ENCODE results near the gene RPL23. TPM values are rescaled to one million over a fixed set of nuclear protein-coding genes. Genes with fewer than 3 reads are reported as not detected.

Gene RPL23
- total RNA-seq, 2 donors from 2014 or later, result 845 to 956 TPM

DNA sequence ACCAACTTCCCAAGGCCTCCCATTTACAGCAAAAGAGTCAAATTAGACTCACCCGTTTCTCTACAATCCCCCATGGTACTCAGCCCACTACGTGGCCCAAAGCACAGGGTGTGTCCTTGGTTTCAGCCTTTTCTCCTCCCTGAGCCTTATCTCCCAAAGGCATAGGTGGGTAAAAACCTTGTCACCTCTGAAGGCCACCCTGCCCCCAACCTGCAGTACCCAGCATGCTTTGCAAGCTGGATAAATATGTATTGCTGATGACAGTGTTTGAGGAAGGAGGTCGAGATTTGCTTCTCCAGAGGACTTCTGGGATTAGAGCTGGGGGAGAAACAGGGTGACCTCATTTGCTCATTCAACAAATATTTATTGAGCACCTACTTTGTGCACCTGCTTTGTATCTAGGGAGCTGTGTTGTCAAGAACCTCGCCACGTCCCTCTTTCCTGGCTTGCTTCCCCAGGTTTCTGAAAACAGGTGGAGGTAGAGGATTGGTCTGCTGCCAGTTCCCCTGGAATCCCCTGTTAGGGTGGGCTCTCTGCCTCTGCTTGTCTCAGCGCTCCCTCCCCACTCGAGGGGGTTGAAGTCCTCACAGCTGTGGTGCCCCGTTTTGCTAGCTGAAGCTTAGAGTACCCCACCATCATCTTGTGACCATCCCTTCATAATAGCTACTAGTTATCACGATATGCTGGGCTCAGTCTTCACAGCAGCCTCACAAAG is 19.3 kb upstream of the RPL23 start:
- Histone ChIP-seq H3K9ac (ENCODE audit: low read depth in 2 of 2, low read length in 2 of 2) (peak overlapping the region; percentile 28 to 100), H3K4me1 (peaks cover 45% of the 10 kb centered on the region), H3K27ac (peak overlapping the region; percentile 100), H3K9me3 (no peaks in the 10 kb centered on the region), H3K27me3 (no peaks in the 10 kb centered on the region), H3K4me3 (peak overlapping the region; percentile 89), H3K36me3 (no peaks in the 10 kb centered on the region)
- TF ChIP-seq, protein P1, sequence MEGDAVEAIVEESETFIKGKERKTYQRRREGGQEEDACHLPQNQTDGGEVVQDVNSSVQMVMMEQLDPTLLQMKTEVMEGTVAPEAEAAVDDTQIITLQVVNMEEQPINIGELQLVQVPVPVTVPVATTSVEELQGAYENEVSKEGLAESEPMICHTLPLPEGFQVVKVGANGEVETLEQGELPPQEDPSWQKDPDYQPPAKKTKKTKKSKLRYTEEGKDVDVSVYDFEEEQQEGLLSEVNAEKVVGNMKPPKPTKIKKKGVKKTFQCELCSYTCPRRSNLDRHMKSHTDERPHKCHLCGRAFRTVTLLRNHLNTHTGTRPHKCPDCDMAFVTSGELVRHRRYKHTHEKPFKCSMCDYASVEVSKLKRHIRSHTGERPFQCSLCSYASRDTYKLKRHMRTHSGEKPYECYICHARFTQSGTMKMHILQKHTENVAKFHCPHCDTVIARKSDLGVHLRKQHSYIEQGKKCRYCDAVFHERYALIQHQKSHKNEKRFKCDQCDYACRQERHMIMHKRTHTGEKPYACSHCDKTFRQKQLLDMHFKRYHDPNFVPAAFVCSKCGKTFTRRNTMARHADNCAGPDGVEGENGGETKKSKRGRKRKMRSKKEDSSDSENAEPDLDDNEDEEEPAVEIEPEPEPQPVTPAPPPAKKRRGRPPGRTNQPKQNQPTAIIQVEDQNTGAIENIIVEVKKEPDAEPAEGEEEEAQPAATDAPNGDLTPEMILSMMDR (IDR thresholded peaks at IDR 0.05), result no peak
- intact Hi-C loops (cut with DNase I), result loop anchor here (10.0 kb wide), 1 partner anchor 102 kb away; no protein-coding TSS in a partner anchor
- peak; percentile 80 for DNase-seq

DNA sequence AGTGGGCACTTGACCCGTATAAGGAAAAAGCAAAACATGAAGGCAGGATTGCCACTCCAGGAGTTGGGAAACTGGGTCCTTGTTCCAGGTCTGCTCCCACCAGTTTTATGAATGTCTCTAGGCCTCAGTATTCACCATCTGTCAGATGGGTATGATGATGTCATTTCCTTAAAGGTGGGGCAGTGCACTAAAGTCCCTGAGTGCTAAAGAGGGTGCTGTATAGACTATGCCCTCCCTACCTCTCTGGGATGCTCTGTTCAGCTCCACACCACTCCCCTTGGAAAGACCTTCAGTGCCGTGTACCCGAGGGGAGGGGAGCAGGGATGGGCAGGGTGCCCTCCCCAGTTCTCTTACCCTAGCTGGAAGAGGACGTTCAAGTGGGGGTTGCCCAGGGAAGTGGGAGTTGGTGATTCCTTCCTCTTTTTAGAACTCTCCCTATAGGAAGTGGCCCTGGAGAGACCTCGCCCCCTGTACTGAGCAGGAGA is 18.5 kb upstream of the RPL23 start:
- Histone ChIP-seq H3K36me3 (no peaks in the 10 kb centered on the region), H3K27me3 (no peaks in the 10 kb centered on the region), H3K4me1 (peaks cover 40% of the 10 kb centered on the region), H3K9ac (ENCODE audit: low read depth in 2 of 2, low read length in 2 of 2) (peak overlapping the region; percentile 28 to 100), H3K9me3 (no peaks in the 10 kb centered on the region), H3K27ac (peak overlapping the region; percentile 100), H3K4me3 (peak overlapping the region; percentile 89)
- DNase-seq, result peak; percentile 40
- intact Hi-C loops (cut with DNase I), result loop anchor here (10.0 kb wide), 1 partner anchor 103 kb away; no protein-coding TSS in a partner anchor
- TF ChIP-seq, protein P1 (IDR thresholded peaks at IDR 0.05), result no peak

DNA sequence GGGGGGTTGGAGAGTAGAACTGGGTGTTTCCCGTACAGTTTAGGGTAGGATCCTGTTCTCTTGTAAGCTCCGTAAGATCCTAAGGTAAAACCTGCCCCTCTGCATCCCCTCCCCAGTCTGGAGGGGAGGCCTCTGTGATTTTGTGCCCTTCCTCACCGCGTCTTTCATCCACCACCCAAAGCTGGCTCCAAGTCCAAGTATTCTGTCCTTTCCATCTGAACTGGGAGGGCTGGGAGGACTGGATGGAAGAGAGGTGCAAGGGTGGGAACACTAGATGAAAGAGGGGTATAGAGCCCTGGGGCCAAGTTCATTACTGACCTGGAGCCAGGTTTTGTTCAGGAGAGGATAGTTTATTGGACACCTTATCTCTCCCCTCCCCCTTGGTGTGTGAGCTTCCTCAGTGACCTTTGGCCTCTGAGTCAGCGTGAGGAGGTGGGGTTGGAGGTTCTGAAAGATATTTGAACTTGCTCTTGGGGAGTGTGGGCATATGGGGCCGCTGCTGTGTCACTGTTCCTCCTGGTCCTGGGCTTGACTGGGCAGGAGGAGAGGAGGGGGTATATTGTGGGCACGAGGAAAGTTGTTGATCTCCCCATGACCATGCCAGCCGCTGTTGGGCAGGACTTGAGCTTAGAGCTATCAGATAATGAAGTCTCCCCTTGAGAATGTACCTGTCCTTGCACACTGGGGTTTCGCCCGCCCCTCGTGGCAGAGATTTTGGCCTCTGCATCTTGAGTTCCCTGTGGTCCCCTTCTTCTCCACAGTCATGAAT is 17.9 kb upstream of the RPL23 start:
- H3K27ac ChIP-seq, result peak overlapping the region; percentile 100
- no peaks in the 10 kb centered on the region for H3K27me3 ChIP-seq
- H3K36me3 ChIP-seq, result no peaks in the 10 kb centered on the region
- peaks cover 35% of the 10 kb centered on the region for H3K4me1 ChIP-seq
- no peaks in the 10 kb centered on the region for H3K9me3 ChIP-seq
- TF ChIP-seq, protein P1 (IDR thresholded peaks at IDR 0.05), result no peak
- peak; percentile 95 for DNase-seq
- H3K4me3 ChIP-seq, result peak overlapping the region; percentile 89
- peak overlapping the region; percentile 96 to 100 for H3K9ac ChIP-seq (ENCODE audit: low read depth in 2 of 2, low read length in 2 of 2)
- intact Hi-C loops (cut with DNase I), result loop anchor here (10.0 kb wide), 1 partner anchor 103 kb away; no protein-coding TSS in a partner anchor

GRCh38 chr17:38870259-38871165 is 17.0 kb upstream of the RPL23 start:
- H3K9me3 ChIP-seq, result no peaks in the 10 kb centered on the region
- H3K4me3 ChIP-seq, result peak overlapping the region; percentile 89
- H3K27me3 ChIP-seq, result no peaks in the 10 kb centered on the region
- TF ChIP-seq, protein P1 (IDR thresholded peaks at IDR 0.05), result no peak
- intact Hi-C loops (cut with DNase I), result loop anchor here (10.0 kb wide), 1 partner anchor 104 kb away; no protein-coding TSS in a partner anchor
- no peaks in the 10 kb centered on the region for H3K36me3 ChIP-seq
- peak; percentile 85 for DNase-seq
- H3K9ac ChIP-seq (ENCODE audit: low read depth in 2 of 2, low read length in 2 of 2), result peak overlapping the region; percentile 96 to 100
- peaks cover 32% of the 10 kb centered on the region for H3K4me1 ChIP-seq
- H3K27ac ChIP-seq, result peak overlapping the region; percentile 100
